Stimulated activated CD4-positive, alpha-beta T cell treated with anti-CD3 and anti-CD28 coated beads, Interleukin-4, amount 100 ng/mL, for 24 hours (primary cell): ENCODE data around the gene PHF14.
"Not testable (repeated sequence)": the region's sequence is repeated elsewhere in the genome, so short reads cannot be mapped to it uniquely, and the experiment has no call there.

Experiments
- DNase-seq: peaks from one replicate; pipeline ENCODE4 v3.0.0-alpha.2; 2020

The PHF14 gene, protein sequence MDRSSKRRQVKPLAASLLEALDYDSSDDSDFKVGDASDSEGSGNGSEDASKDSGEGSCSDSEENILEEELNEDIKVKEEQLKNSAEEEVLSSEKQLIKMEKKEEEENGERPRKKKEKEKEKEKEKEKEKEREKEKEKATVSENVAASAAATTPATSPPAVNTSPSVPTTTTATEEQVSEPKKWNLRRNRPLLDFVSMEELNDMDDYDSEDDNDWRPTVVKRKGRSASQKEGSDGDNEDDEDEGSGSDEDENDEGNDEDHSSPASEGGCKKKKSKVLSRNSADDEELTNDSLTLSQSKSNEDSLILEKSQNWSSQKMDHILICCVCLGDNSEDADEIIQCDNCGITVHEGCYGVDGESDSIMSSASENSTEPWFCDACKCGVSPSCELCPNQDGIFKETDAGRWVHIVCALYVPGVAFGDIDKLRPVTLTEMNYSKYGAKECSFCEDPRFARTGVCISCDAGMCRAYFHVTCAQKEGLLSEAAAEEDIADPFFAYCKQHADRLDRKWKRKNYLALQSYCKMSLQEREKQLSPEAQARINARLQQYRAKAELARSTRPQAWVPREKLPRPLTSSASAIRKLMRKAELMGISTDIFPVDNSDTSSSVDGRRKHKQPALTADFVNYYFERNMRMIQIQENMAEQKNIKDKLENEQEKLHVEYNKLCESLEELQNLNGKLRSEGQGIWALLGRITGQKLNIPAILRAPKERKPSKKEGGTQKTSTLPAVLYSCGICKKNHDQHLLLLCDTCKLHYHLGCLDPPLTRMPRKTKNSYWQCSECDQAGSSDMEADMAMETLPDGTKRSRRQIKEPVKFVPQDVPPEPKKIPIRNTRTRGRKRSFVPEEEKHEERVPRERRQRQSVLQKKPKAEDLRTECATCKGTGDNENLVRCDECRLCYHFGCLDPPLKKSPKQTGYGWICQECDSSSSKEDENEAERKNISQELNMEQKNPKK

DNA sequence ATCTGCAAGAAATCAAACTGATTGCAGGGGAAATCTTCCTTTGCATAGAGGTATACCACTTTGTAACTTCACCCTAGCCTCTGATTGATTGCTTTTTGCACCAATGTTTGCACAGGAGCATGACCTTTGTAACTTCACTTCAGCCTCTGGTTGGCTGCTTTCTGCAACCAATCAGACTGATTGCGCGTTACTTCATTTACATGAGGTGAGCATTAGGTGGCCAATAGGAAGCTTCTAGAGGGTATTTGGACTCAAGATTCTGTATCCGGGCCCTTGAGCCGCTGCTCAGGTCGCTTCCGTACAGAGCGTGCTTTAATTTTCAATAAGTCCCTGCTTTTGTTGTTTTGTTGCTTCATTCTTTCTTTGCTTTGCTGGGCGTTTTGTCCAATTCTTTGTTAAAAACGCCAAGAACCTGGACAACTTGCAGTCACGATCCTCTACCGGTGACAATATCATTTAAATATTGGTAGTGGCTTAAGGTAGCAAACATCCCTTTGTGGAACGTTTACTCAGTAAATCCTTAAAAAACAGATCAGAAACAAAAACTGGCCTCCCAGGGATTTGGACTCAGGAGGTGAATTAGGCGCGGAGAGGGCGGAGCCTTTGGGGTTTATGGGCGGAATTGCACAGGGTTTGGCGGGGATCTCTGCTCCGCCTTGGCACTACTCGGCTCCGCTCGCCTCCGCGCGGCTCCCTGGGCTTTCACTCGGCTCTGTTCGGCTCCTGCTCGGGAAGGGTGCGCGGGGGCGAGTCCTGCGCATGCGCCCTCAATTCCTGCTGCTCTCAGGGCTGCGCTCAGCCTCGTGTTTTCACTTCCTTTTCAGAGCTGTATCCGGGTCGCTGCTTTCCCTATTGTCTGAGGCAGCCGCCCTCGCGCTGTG is at the start of gene PHF14:
TSS of gene PHF14 (plus strand) at position 812 of the 881 bp plus-strand sequence. CDS start 452 bp downstream, outside the sequence.
- peak; percentile 96 for DNase-seq

DNA sequence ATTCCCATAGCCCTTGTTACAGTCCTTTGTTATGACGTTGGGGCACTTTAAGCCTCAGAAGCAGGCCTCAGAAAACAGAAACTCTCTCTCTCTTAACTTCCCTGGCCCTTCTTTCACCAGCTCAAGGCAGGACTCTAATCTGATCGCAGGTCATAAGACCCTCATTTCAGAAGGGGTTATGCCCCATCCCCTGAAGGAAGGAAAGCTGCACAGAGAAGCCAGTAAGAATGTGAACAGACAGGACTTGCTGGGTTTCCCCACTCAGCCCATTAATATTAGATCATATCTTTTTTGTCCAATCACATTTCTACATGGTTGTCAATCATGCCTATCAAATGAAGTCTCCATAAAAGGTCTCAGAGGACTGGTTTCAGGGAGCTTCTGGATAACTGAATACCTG is 49.3 kb upstream of the PHF14 start:
- no peak for DNase-seq

DNA sequence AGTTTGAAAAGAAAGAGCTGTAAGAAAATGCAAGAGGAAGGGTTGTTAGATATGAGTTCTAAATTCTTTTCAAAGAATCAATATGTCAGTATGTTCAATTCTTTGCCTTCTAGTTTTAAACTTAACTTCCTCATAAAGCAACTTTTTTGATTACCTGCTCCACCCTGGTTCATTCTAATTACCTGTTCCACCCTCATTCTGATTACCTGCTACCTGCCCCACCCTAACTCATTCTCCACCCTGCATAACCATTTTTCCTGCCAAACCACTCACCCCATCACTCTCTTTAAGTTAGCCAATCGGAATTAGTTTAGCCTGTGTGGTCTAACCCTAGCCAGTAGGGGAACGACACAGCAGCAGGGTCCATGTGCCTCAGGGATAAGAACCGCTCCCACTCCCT is 45.5 kb upstream of the PHF14 start:
- not testable (repeated sequence) for DNase-seq

DNA sequence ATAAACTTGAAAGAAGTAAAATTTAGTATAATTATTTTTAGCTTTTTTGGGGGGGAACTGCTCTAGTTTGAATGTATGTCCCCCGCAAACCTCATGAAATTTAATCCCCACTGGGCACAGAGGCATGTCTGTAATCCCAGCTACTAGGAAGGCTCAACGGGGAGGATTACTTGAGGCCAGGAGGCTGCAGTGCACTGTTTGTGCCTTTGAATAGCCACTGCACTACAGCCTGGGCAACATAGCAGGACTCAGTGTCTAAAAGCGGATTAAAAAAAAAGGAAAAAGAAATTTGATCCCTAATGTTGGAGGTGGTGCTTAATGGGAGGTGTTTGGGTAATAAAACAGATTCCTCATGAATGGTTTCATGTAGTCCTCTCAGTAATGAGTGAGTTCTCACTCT is 43.1 kb upstream of the PHF14 start:
- DNase-seq: no peak

DNA sequence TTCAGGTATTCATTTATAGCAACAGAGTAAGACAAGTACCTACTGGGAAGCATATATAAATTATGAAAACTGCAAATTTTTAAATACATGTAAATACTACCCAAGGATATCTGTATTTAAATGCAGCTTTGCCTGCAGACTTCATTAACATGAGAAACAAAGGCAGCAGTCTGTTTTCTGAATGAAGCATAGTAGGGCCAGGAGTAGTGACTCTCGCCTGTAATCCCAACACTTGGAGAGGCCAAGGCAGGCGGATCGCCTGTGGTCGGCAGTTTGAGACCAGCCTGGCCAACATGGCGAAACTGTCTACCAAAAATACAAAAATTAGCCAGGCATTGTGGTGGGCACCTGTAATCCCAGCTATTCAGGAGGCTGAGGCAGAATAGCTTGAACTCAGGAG is 42.5 kb upstream of the PHF14 start:
- no peak for DNase-seq

DNA sequence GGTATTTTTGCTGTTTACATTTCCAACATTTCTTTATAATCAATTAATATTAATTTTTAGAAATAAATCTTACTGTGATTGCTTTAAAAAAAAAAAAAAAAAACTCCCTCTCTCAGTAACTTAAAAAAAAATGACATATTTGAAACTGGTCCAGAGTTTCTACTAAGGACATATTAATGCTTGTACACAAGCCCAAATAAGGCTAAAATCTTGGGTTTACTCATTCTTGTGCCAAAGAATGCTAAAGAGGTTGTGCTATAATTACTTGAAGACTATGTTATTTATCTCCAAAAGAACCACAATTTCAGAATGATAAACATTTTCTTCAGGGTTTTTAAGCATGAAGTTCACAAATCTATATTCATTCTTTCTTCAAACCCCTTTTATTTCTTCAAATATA is 39.4 kb upstream of the PHF14 start:
- DNase-seq: no peak

DNA sequence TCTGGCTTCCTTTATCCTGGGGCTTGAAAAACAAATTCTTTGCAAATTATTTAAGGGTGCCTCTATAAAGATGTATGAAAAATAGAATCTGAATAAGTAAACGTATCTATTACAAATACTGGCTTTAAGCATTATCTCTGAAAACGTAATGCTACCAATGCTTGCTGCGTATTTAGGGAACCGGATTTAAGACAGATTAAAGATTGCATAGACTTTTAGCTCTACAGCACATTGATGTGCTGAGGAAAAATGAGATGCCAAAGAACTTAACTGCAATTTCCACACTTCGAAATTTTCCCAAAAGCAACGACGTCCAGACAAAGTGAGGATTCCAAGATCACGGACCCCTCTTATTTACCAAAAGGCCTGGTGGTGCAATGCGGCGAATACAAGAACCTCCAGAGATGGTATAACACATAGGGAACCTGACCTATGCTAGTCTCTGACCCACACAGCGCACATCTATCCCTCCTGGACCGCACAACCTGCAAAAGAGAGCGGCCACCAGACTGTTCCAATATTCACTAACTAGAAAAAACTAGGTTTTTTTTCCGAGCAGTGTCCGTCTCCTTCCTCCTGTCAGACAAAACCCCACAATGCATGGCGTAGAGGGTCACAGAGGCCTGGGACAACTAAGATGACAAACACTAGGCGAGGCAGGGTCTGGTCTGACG is 34.3 kb upstream of the PHF14 start:
- DNase-seq: peak; percentile 4

DNA sequence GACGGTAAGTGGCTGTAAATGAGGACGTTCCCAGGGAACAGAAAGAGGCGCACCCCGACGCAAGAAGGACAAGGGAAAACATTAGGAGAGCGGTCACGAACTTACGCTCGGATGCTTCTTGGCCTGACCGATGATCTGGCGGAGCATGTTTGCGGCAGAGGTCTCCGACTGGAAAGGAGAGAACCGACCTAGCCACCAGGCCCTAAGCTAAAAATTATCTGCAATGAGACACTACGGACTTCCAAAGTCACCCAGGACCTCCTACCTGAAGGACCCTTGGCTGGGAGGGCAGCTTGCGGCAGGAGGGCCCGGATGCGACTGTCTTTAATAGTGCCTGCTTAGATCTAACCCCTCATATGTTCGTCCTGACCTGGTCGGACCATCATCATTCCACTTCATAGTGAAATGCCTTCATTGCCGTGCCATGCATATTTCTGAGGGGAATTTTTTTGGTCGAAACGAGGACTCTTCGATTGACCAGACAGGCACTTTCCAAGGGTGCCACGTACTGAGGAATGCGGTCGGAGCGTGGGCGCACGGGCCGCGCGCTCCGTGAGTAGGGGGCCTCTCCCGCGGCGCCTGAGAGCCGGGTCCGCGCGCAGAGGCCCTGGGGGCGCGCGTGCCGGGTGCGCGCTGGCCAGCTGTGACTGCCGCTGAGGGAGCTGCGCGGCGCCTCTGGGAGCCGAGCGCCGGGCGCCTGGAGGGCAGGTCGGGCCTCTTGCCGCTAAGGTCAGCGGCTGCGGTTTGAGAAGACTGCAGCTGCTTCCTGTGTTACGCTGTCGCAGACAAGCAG is 33.6 kb upstream of the PHF14 start:
- peak; percentile 87 for DNase-seq

DNA sequence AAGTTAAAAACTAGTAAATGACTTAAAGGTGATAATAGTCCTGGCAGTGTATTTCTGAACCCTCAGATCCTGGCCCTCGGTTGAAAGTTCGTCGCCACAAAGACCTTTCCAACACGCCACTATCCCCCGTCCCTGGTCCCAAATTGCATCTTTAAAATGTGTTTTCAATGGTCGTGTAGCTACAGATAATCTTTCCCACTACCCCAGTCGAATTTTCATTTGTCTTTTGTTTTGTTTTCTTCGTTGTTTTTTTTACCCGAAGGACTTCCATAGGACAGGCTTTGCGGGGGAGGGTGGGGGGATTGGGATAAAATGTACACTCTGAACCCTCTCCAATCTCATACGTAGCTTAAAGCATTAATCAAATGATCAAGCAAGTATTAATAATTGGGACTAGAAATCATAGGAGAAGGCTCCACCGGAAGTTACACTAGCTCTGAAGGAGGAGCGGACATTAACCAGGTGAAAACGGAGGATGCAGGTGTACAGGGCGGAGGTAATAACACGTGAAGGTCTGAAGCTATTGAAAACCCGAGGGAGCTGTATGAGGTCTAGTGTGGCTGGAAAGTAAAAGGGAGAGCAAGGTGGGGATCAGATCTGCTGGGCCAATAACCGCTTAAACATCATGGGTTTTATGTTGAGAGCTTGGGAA is 32.8 kb upstream of the PHF14 start:
- peak; percentile 24 for DNase-seq

DNA sequence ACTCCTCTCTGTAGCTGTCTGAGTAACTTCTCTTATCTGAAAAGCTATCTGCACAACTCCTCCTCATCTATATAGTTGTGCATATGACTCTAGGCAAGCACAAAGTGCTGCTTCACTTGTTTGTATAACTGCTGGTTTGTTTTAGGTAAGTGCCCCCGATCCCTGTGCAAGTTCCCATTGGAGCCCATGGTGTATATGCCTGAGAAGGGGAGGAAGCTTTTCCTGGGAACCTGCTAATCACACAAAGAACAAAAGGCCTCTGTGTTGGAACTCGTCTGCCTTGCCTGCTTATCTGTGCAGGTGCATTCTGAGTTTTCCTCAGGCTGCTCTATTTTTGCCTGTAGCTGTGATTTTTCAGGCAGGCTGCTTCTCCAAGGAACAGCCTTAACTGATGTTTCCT is 23.2 kb upstream of the PHF14 start:
- no peak for DNase-seq

DNA sequence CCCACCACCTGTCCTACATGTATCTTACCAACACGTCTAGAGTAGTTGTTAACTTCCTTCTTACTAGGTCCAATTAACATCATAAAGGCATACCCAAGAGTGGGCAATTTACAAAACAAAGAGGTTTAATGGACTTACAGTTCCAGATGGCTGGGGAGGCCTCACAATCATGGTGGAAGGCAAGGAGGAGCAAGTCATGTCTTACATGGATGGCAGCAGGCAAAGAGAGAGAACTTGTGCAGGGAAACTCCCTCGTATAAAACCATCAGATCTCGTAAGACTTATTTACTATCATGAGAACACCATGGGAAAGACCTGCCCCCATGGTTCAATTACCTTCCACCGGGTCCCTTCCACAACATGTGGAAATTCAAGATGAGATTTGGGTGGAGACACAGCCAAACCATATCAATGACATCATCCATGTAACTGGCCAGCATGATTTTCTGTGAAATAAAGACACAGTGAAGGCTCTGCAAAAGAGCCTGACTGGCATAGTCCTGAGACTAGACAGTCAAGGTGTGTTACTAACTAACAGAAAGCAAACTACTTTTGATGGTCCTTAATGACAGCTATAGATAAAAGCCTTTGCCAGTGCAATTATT is 22.6 kb upstream of the PHF14 start:
- not testable (repeated sequence) for DNase-seq

DNA sequence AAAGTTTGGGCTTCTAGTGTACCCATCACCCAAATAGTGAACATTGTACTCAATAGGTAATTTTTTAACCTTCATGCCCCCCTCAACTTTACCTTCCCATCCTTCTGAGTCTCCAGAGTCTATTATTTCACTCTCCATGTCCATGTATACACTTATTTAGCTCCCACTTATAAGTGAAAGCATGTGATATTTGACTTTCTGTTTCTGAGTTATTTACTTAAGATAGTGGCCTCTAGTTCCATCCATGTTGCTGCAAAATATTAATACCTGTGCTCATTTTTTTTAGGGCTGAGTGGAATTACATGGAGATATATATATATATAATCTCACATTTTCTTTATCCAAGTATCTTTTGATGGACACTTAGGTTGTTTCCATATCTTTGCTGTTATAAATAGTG is 21.1 kb upstream of the PHF14 start:
- no peak for DNase-seq

DNA sequence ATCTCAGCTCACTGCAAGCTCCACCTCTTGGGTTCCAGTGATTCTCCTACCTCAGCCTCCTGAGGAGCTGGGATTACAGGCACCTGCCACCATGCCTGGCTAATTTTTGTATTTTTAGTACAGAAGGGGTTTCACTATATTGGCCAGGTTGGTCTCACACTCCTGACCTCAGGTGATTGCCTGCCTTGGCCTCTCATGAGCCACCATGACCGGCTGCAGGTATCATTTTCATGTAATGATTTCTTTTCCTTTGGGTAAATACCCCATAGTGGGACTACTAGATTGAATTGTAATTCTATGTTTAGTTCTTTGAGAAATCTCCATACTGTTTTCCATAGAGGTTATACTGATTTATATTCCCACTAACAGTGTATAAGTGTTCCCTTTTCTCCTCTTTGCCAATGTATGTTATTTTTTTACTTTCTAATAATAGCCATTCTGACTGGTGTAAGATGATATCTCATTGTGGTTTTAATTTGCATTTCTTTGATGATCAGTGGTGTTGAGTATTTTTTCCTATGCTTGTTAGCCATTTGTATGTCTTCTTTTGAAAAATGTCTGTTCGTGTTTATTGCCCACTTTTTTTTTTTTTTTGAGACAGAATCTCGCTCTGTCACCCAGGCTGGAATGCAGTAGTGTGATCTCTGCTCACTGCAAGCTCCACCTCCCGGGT is 20.5 kb upstream of the PHF14 start:
- DNase-seq: not testable (repeated sequence)

DNA sequence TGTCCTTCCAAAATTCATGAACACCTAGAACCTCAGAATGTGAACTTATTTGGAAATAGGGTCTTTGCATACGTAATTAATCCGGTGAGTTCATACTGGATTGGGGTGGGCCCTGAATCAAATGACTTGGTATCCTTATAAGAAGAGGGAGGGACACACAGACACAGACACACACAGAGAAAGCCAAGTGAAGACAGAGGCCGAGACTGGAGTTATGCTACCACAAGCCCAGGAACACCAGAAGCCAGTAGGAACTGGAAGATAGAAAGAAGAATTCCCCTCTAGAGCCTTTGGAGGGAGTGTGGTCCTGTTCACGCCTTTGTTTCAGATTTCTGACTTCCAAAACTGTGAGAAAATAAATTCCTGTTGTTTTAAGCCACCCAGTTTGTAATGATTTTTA is 17.1 kb upstream of the PHF14 start:
- DNase-seq: no peak

DNA sequence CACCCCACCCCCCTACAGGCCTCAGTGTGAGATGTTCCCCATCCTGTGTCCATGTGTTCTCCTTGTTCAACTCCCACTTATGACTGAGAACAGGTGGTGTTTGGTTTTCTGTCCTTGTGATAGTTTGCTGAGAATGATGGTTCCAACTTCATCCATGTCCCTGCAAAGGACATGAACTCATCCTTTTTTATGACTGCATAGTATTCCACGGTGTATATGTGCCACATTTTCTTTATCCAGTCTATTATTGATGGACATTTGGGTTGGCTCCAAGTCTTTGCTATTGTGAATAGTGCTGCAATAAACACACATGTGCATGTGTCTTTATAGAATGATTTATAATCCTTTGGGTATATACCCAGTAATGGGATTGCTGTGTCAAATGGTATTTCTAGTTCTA is 13.4 kb upstream of the PHF14 start:
- DNase-seq: not testable (repeated sequence)

DNA sequence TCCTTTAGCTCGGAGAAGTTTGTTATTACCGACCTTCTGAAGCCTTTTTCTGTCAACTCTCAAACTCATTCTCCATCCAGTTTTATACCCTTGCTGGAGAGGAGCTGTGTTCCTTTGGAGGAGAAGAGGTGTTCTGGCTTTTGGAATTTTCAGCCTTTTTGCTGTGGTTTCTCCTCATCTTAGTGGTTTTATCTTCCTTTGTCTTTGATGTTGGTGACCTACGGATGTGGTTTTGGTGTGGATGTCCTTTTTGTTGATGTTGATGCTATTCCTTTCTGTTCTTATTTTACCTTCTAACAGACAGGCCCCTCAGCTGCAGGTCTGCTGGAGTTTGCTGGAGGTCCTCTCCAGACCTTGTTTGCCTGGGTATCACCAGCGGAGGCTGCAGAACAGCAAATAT is 8.7 kb upstream of the PHF14 start:
- not testable (repeated sequence) for DNase-seq

DNA sequence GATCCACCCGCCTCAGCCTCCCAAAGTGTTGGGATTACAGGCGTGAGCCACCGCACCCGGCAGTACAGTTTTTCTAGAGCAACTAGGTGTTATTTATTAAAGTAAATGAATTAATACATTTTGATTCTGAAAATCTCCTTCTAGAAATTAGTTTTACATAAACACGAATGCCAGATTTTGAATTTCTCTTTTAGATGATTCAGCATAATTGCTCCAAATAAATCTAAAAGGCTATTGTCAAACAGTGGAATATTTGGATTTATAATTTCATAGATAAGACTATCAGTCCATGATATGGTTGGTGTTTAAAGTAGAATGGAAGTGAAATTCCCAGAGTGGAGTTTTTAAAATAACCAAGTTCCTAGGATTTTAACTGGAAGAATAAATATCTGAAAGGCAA is 1.5 kb upstream of the PHF14 start:
- no peak for DNase-seq

DNA sequence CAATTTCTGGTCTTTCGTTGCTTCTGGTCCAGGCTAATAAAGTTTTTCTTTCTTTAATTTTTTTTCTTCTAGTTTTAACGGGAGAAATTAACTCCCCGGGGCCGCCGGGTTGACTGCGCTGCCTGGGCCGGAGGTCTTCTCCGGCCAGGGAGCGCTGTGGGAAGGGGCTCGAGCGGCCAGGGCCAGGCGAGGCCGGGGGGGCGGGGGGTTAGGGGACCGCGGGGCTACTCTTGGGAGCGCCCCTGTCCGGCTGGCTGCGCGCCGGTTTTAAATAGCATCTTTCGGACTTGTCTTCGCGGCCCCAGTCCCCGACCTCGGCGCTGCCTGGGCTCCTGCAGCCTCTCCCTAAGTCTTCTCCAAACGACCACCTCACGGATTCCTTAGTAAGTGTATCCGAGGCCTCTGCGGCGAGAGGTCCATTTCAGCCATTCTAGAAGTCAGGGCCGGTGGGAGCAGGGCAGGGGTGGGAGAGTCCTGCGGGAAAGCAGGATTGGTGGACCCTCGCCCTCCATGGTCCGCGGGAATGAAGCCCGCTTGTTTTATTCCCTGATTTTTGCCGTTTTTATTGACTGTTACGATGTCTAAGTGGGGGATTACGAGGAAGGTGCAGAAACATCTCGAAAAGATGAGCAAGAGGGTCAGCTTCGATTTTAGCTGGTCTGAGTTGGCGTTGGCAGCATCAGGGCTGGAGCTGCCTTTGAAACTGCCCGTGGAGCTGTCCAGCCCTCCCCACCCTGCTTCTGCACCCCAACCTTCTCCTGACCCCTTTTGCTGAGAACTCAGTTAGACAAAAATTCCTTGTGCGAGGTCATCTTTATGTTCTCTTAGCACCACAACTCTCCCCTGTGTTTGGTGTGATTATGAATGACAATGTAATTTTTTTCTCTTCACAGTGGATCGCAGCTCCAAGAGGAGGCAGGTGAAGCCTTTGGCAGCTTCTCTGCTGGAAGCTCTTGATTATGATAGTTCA is 555 bp downstream of the PHF14 start:
- peak; percentile 17 for DNase-seq

DNA sequence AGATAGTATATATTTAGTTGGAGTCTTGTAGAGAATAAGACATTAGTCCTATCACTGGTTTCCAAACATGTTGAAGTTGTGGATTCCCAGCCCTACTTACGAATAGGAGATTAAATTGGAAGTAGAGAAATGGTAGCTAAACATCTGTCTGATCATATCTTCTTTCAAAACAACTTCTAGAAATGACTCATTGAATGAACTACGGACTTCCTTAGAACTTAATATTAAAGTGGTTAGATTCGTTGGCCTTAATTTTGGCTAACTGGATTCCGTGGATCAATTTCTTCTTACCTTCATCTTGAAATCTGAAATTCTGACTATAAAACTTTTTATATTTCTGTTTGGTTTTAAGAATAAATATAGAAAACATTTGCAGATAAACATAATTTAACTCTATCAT is 3.4 kb downstream of the PHF14 start:
- DNase-seq: no peak
